ENCODE results near the gene URI1.

URI1 gene

GRCh38 chr19:29976151-29976943 lies 34.3 kb downstream of the URI1 start:
- Histone ChIP-seq H3K4me3 (ENCODE audit: low read depth in 1 of 2, low read length in 2 of 2) (no peak overlapping the region), H3K27ac (ENCODE audit: low read depth, low read length) (no peak overlapping the region), H3K36me3 (ENCODE audit: insufficient read depth, low read length) (no peaks in the 10 kb centered on the region), H3K9me3 (ENCODE audit: low read length) (no peaks in the 10 kb centered on the region), H3K27me3 (ENCODE audit: control insufficient read depth in 1 of 2, insufficient read depth in 2 of 2, low read length in 2 of 2) (no peaks in the 10 kb centered on the region), H3K9ac (ENCODE audit: low read length) (no peak overlapping the region), H3K4me1 (ENCODE audit: insufficient read depth, low read length) (no peaks in the 10 kb centered on the region)

DNA sequence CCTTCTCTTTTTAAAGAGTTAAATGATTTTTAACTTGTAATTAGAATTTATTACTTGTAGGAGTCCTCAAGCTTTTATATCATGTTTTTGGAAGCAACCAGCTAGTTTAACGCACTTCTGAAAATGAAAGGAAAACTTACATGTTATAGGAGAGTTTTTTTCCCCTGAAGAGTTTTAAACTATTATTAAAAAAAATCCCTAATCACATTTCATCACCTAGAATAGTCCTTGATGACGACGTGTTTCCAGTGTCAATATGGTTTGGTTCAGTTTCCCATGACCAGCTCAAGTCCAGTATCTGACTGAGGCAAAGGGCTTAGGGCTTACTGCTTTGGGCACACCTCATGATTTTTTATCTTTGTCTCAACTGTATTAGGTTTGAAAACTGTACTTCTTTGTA lies 36.0 kb downstream of the URI1 start:
- H3K36me3 ChIP-seq (ENCODE audit: insufficient read depth, low read length) = no peaks in the 10 kb centered on the region
- peaks cover 6% of the 10 kb centered on the region for H3K4me1 ChIP-seq (ENCODE audit: insufficient read depth, low read length)
- no peak overlapping the region for H3K4me3 ChIP-seq (ENCODE audit: low read depth in 1 of 2, low read length in 2 of 2)
- no peak overlapping the region for H3K27ac ChIP-seq (ENCODE audit: low read depth, low read length)
- H3K27me3 ChIP-seq (ENCODE audit: control insufficient read depth in 1 of 2, insufficient read depth in 2 of 2, low read length in 2 of 2) = no peaks in the 10 kb centered on the region
- H3K9ac ChIP-seq (ENCODE audit: low read length) = no peak overlapping the region
- no peaks in the 10 kb centered on the region for H3K9me3 ChIP-seq (ENCODE audit: low read length)

- Histone ChIP-seq H3K9me3 (ENCODE audit: low read length) (no peaks in the 10 kb centered on the region), H3K9ac (ENCODE audit: low read length) (no peak overlapping the region), H3K4me3 (ENCODE audit: low read depth in 1 of 2, low read length in 2 of 2) (no peak overlapping the region), H3K36me3 (ENCODE audit: insufficient read depth, low read length) (no peaks in the 10 kb centered on the region), H3K4me1 (ENCODE audit: insufficient read depth, low read length) (peaks cover 6% of the 10 kb centered on the region), H3K27me3 (ENCODE audit: control insufficient read depth in 1 of 2, insufficient read depth in 2 of 2, low read length in 2 of 2) (no peaks in the 10 kb centered on the region), H3K27ac (ENCODE audit: low read depth, low read length) (no peak overlapping the region)
These were observed 41.5 kb downstream of the URI1 start for GRCh38 chr19:29983568-29983967.

GRCh38 chr19:29985196-29985595 lies 43.2 kb downstream of the URI1 start:
- H3K9me3 ChIP-seq (ENCODE audit: low read length) = no peaks in the 10 kb centered on the region
- peaks cover 6% of the 10 kb centered on the region for H3K4me1 ChIP-seq (ENCODE audit: insufficient read depth, low read length)
- H3K27me3 ChIP-seq (ENCODE audit: control insufficient read depth in 1 of 2, insufficient read depth in 2 of 2, low read length in 2 of 2) = no peaks in the 10 kb centered on the region
- no peak overlapping the region for H3K27ac ChIP-seq (ENCODE audit: low read depth, low read length)
- no peak overlapping the region for H3K9ac ChIP-seq (ENCODE audit: low read length)
- H3K4me3 ChIP-seq (ENCODE audit: low read depth in 1 of 2, low read length in 2 of 2) = no peak overlapping the region
- H3K36me3 ChIP-seq (ENCODE audit: insufficient read depth, low read length) = no peaks in the 10 kb centered on the region

GRCh38 chr19:29988351-29988750 lies 46.3 kb downstream of the URI1 start:
- Histone ChIP-seq H3K4me3 (ENCODE audit: low read depth in 1 of 2, low read length in 2 of 2) (no peak overlapping the region), H3K27ac (ENCODE audit: low read depth, low read length) (no peak overlapping the region), H3K9ac (ENCODE audit: low read length) (no peak overlapping the region), H3K27me3 (ENCODE audit: control insufficient read depth in 1 of 2, insufficient read depth in 2 of 2, low read length in 2 of 2) (no peaks in the 10 kb centered on the region), H3K9me3 (ENCODE audit: low read length) (no peaks in the 10 kb centered on the region), H3K4me1 (ENCODE audit: insufficient read depth, low read length) (no peaks in the 10 kb centered on the region), H3K36me3 (ENCODE audit: insufficient read depth, low read length) (no peaks in the 10 kb centered on the region)

- Histone ChIP-seq H3K9me3 (ENCODE audit: low read length) (no peaks in the 10 kb centered on the region), H3K4me1 (ENCODE audit: insufficient read depth, low read length) (no peaks in the 10 kb centered on the region), H3K27me3 (ENCODE audit: control insufficient read depth in 1 of 2, insufficient read depth in 2 of 2, low read length in 2 of 2) (no peaks in the 10 kb centered on the region), H3K9ac (ENCODE audit: low read length) (no peak overlapping the region), H3K4me3 (ENCODE audit: low read depth in 1 of 2, low read length in 2 of 2) (no peak overlapping the region), H3K27ac (ENCODE audit: low read depth, low read length) (no peak overlapping the region), H3K36me3 (ENCODE audit: insufficient read depth, low read length) (peaks cover 5% of the 10 kb centered on the region)
These were observed 50.3 kb downstream of the URI1 start for GRCh38 chr19:29992233-29992867.

DNA sequence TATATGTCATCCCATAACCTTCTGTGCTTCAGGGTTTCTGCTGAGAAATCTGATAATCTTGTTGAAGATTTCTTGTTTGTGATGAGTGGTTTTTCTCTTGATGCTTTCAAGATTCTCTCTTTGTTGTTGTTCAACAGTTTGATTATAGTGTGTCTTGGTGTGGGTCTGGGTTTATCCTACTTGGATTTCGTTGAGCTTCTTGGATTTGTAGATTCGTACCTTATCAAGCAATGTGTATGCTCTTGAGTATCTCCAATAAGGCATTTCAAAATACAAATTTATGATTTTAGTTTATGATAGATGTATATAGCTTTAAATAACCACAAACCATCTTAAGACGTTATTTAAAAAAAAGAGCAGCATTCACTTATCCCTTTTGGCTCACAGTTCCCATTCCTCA lies 57.5 kb downstream of the URI1 start:
- Histone ChIP-seq H3K4me3 (ENCODE audit: low read depth in 1 of 2, low read length in 2 of 2) (no peak overlapping the region), H3K4me1 (ENCODE audit: insufficient read depth, low read length) (no peaks in the 10 kb centered on the region), H3K9me3 (ENCODE audit: low read length) (no peaks in the 10 kb centered on the region), H3K9ac (ENCODE audit: low read length) (no peak overlapping the region), H3K27ac (ENCODE audit: low read depth, low read length) (no peak overlapping the region), H3K27me3 (ENCODE audit: control insufficient read depth in 1 of 2, insufficient read depth in 2 of 2, low read length in 2 of 2) (no peaks in the 10 kb centered on the region), H3K36me3 (ENCODE audit: insufficient read depth, low read length) (peaks cover 5% of the 10 kb centered on the region)

GRCh38 chr19:30000862-30001261 lies 58.8 kb downstream of the URI1 start:
- Histone ChIP-seq H3K9ac (ENCODE audit: low read length) (no peak overlapping the region), H3K4me1 (ENCODE audit: insufficient read depth, low read length) (no peaks in the 10 kb centered on the region), H3K27me3 (ENCODE audit: control insufficient read depth in 1 of 2, insufficient read depth in 2 of 2, low read length in 2 of 2) (no peaks in the 10 kb centered on the region), H3K4me3 (ENCODE audit: low read depth in 1 of 2, low read length in 2 of 2) (no peak overlapping the region), H3K36me3 (ENCODE audit: insufficient read depth, low read length) (peaks cover 2% of the 10 kb centered on the region), H3K9me3 (ENCODE audit: low read length) (no peaks in the 10 kb centered on the region), H3K27ac (ENCODE audit: low read depth, low read length) (no peak overlapping the region)

GRCh38 chr19:30001301-30001700 lies 59.3 kb downstream of the URI1 start:
- H3K27me3 ChIP-seq (ENCODE audit: control insufficient read depth in 1 of 2, insufficient read depth in 2 of 2, low read length in 2 of 2) = no peaks in the 10 kb centered on the region
- H3K4me1 ChIP-seq (ENCODE audit: insufficient read depth, low read length) = no peaks in the 10 kb centered on the region
- H3K36me3 ChIP-seq (ENCODE audit: insufficient read depth, low read length) = no peaks in the 10 kb centered on the region
- no peaks in the 10 kb centered on the region for H3K9me3 ChIP-seq (ENCODE audit: low read length)
- no peak overlapping the region for H3K27ac ChIP-seq (ENCODE audit: low read depth, low read length)
- no peak overlapping the region for H3K9ac ChIP-seq (ENCODE audit: low read length)
- no peak overlapping the region for H3K4me3 ChIP-seq (ENCODE audit: low read depth in 1 of 2, low read length in 2 of 2)

DNA sequence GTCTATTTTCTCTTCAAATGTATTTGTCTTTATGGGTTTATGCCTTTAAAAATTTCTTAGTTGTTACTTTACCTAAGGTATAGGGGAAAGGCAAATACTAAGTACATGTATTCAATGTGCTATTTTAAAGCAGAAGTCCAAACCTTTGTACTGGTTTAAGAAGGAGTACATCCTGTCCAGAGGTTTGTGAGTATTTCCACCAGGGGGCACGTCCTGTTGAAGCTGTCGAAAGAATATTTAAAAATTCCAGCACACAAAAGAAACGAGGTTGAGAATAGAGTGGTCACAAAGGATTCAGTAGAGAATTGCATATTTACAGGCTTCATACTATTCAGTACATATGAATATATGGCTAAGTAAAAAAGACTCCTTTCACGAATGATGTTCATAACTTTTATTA lies 59.8 kb downstream of the URI1 start:
- Histone ChIP-seq H3K4me3 (ENCODE audit: low read depth in 1 of 2, low read length in 2 of 2) (no peak overlapping the region), H3K27me3 (ENCODE audit: control insufficient read depth in 1 of 2, insufficient read depth in 2 of 2, low read length in 2 of 2) (no peaks in the 10 kb centered on the region), H3K4me1 (ENCODE audit: insufficient read depth, low read length) (no peaks in the 10 kb centered on the region), H3K9me3 (ENCODE audit: low read length) (no peaks in the 10 kb centered on the region), H3K27ac (ENCODE audit: low read depth, low read length) (no peak overlapping the region), H3K9ac (ENCODE audit: low read length) (no peak overlapping the region), H3K36me3 (ENCODE audit: insufficient read depth, low read length) (peaks cover 1% of the 10 kb centered on the region)

DNA sequence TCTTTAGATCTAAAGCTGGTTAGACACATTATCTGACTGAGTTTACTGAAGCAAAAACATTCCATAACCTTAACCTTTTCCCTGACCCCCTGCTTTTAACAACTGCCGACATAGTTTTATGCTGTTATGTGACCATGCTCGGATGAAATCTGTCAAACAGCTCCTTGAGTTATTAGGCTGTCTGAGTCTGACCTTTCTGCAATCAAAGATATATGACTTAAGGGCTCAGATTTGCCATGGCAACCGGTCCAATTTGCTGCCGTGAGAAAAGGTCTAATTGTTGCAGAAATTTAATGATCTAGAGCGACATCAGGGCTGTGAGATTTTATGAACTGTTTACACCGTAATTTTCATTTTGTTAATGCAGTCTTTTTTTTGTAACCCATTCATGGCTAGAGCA lies 61.8 kb downstream of the URI1 start:
- H3K4me1 ChIP-seq (ENCODE audit: insufficient read depth, low read length) = no peaks in the 10 kb centered on the region
- H3K27ac ChIP-seq (ENCODE audit: low read depth, low read length) = no peak overlapping the region
- no peak overlapping the region for H3K4me3 ChIP-seq (ENCODE audit: low read depth in 1 of 2, low read length in 2 of 2)
- peaks cover 5% of the 10 kb centered on the region for H3K36me3 ChIP-seq (ENCODE audit: insufficient read depth, low read length)
- no peak overlapping the region for H3K9ac ChIP-seq (ENCODE audit: low read length)
- no peaks in the 10 kb centered on the region for H3K9me3 ChIP-seq (ENCODE audit: low read length)
- H3K27me3 ChIP-seq (ENCODE audit: control insufficient read depth in 1 of 2, insufficient read depth in 2 of 2, low read length in 2 of 2) = no peaks in the 10 kb centered on the region

DNA sequence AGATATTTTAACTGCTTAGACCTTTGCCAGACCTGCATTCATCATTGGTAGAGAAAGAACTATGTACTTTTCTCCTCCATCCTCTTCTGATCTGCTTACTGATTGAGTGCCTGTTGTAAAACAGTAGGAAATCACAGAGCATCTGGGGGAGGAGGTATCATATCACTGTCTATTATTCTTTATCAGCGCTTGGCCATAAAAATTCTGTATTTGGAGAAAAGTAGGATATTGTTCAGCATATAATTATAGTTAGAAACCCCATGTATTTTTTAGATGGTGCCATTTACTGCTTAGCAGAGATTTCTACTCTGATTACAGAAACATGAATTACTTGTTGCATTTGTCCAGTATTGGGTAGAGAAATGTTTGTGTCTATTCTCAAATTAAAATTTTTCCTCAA lies 62.4 kb downstream of the URI1 start:
- Histone ChIP-seq H3K27ac (ENCODE audit: low read depth, low read length) (no peak overlapping the region), H3K4me3 (ENCODE audit: low read depth in 1 of 2, low read length in 2 of 2) (no peak overlapping the region), H3K9ac (ENCODE audit: low read length) (no peak overlapping the region), H3K36me3 (ENCODE audit: insufficient read depth, low read length) (peaks cover 11% of the 10 kb centered on the region), H3K4me1 (ENCODE audit: insufficient read depth, low read length) (no peaks in the 10 kb centered on the region), H3K9me3 (ENCODE audit: low read length) (no peaks in the 10 kb centered on the region), H3K27me3 (ENCODE audit: control insufficient read depth in 1 of 2, insufficient read depth in 2 of 2, low read length in 2 of 2) (no peaks in the 10 kb centered on the region)

Measured in muscle layer of colon (tissue), 2 donors.